HG02943 (cell line): ENCODE data around the gene ZNF568.

Source experiments
- ATAC-seq: cut with Tn5 transposase; IDR thresholded peaks from one replicate; pipeline ENCODE4 v1.9.1; 2021; ENCODE audit warnings: mild to moderate bottlenecking, low read depth, moderate library complexity; ENCODE audit not compliant: unreplicated experiment

ZNF568 gene

GRCh38 chr19:36915992-36916830 lies at the start of gene ZNF568, which contains the start of gene ZNF829:
ZNF568 (plus strand) TSS chr19:36916332; CDS start chr19:36922771, 6,439 bp downstream.
ZNF829 (minus strand) TSS chr19:36916291; CDS start chr19:36915167, 1,124 bp downstream.
- peak; percentile 95 for ATAC-seq

- no peak for ATAC-seq
Measured at GRCh38 chr19:36876993-36877938, 38.9 kb upstream of the ZNF568 start.

- ATAC-seq: no peak
Measured at GRCh38 chr19:36891768-36892357, 24.3 kb upstream of the ZNF568 start.

- ATAC-seq: no peak
Measured at GRCh38 chr19:36894849-36895383, 21.2 kb upstream of the ZNF568 start.

GRCh38 chr19:36898422-36898821 lies 17.7 kb upstream of the ZNF568 start:
- no peak for ATAC-seq

- ATAC-seq: no peak
Measured at GRCh38 chr19:36916991-36917390, 859 bp downstream of the ZNF568 start.

- no peak for ATAC-seq
Measured at GRCh38 chr19:36918090-36918489, 2.0 kb downstream of the ZNF568 start.

GRCh38 chr19:36931684-36932083 lies 15.6 kb downstream of the ZNF568 start:
- no peak for ATAC-seq

- ATAC-seq: no peak
Measured at GRCh38 chr19:36939153-36939552, 23.0 kb downstream of the ZNF568 start.

- no peak for ATAC-seq
Measured at GRCh38 chr19:36950335-36951119, 34.4 kb downstream of the ZNF568 start.

- ATAC-seq: no peak
Measured at GRCh38 chr19:36962346-36962745, 46.2 kb downstream of the ZNF568 start.

- no peak for ATAC-seq
Measured at GRCh38 chr19:36963280-36963679, 47.1 kb downstream of the ZNF568 start.

- ATAC-seq: no peak
Measured at GRCh38 chr19:36972571-36972970, 56.4 kb downstream of the ZNF568 start.

- ATAC-seq: no peak
Measured at GRCh38 chr19:36973021-36973843, 57.1 kb downstream of the ZNF568 start.

GRCh38 chr19:36973844-36974195 lies 57.7 kb downstream of the ZNF568 start:
- ATAC-seq: no peak

GRCh38 chr19:36986131-36986530 lies 70.0 kb downstream of the ZNF568 start:
- no peak for ATAC-seq

- ATAC-seq: no peak
Measured at GRCh38 chr19:36986601-36987000, 70.5 kb downstream of the ZNF568 start.

GRCh38 chr19:36987091-36987490 lies 71.0 kb downstream of the ZNF568 start:
- ATAC-seq: no peak
